KMS-11 (cell line): ENCODE measurements around the gene HGS.

Experiments used
- H2AFZ ChIP-seq: fragments of 200-600 bp; sonication (generic); 2 replicates; pipeline ENCODE4 v1.6.1; 2016; ENCODE audit warnings: antibody characterized with exemption, mixed run types, low read depth
- H3K27ac ChIP-seq: fragments of 200-600 bp; sonication (generic); 2 replicates; pipeline ENCODE4 v1.6.1; 2016; ENCODE audit warnings: mild to moderate bottlenecking, mixed run types
- H3K27me3 ChIP-seq: fragments of 200-600 bp; sonication (generic); 2 replicates; pipeline ENCODE4 v1.6.1; 2017; ENCODE audit warnings: mild to moderate bottlenecking, low read depth, mixed run types, moderate library complexity; ENCODE audit not compliant: insufficient read depth
- H3K36me3 ChIP-seq: fragments of 200-600 bp; sonication (generic); 2 replicates; pipeline ENCODE4 v1.6.1; 2017; ENCODE audit warnings: mild to moderate bottlenecking, mixed run types; ENCODE audit not compliant: insufficient read depth
- H3K4me1 ChIP-seq: fragments of 200-600 bp; sonication (generic); 2 replicates; pipeline ENCODE4 v1.6.1; 2016; ENCODE audit warnings: mild to moderate bottlenecking, low read depth, mixed run types; ENCODE audit not compliant: poor library complexity, severe bottlenecking
- H3K4me2 ChIP-seq: fragments of 200-600 bp; sonication (generic); 2 replicates; pipeline ENCODE4 v1.7.0; 2016; ENCODE audit warnings: mild to moderate bottlenecking, mixed run types
- H3K4me3 ChIP-seq: fragments of 200-600 bp; sonication (generic); IDR thresholded peaks from 2 replicates; pipeline ENCODE4 v1.6.1; 2017; ENCODE audit warnings: low read depth, low read length, mixed read lengths; ENCODE audit not compliant: insufficient read depth
- H3K79me2 ChIP-seq: fragments of 200-600 bp; sonication (generic); 2 replicates; pipeline ENCODE4 v1.6.1; 2016; ENCODE audit warnings: low read depth, mixed run types; ENCODE audit not compliant: insufficient read depth
- H3K9ac ChIP-seq: fragments of 200-600 bp; sonication (generic); 2 replicates; pipeline ENCODE4 v1.6.1; 2016; ENCODE audit warnings: mild to moderate bottlenecking, mixed run types
- H4K20me1 ChIP-seq: fragments of 200-600 bp; sonication (generic); 2 replicates; pipeline ENCODE4 v1.6.1; 2016; ENCODE audit warnings: mild to moderate bottlenecking, mixed run types; ENCODE audit not compliant: insufficient read depth
- CTCF ChIP-seq: fragments of 200-600 bp; sonication (generic); conservative IDR thresholded peaks from 2 replicates; pipeline ENCODE4 v1.6.1; 2017; ENCODE audit warnings: low read depth, mild to moderate bottlenecking, antibody characterized with exemption, low read length, moderate library complexity, mixed read lengths

Gene HGS

GRCh38 chr17:81659038-81659437 is 24.8 kb upstream of the HGS start:
- Histone ChIP-seq H3K4me1 (peaks cover 21% of the 10 kb centered on the region), H3K4me3 (no peak overlapping the region), H3K79me2 (no peaks in the 10 kb centered on the region), H3K36me3 (no peaks in the 10 kb centered on the region), H3K4me2 (no peak overlapping the region), H3K27ac (no peak overlapping the region), H2AFZ (no peak overlapping the region), H4K20me1 (no peaks in the 10 kb centered on the region), H3K27me3 (no peaks in the 10 kb centered on the region), H3K9ac (no peak overlapping the region)
- TF ChIP-seq CTCF, result no peak

- peaks cover 25% of the 10 kb centered on the region for H3K4me1 ChIP-seq
- H3K27ac ChIP-seq, result no peak overlapping the region
These were observed 23.4 kb upstream of the HGS start for GRCh38 chr17:81660441-81660840.

GRCh38 chr17:81662002-81662401 is 21.8 kb upstream of the HGS start:
- Histone ChIP-seq H3K27ac (no peak overlapping the region), H3K4me1 (peaks cover 15% of the 10 kb centered on the region), H3K79me2 (peaks cover 19% of the 10 kb centered on the region), H3K9ac (no peak overlapping the region), H3K4me2 (no peak overlapping the region), H3K4me3 (no peak overlapping the region), H4K20me1 (no peaks in the 10 kb centered on the region), H3K36me3 (no peaks in the 10 kb centered on the region), H3K27me3 (no peaks in the 10 kb centered on the region), H2AFZ (no peak overlapping the region)
- no peak for TF ChIP-seq CTCF

More at GRCh38 chr17:81660441-81660840, 23.4 kb upstream of the HGS start:
- no peak overlapping the region for H3K4me3 ChIP-seq
- no peak overlapping the region for H3K9ac ChIP-seq
- H3K79me2 ChIP-seq, result peaks cover 8% of the 10 kb centered on the region
- H2AFZ ChIP-seq, result no peak overlapping the region
- H3K27me3 ChIP-seq, result no peaks in the 10 kb centered on the region
- no peaks in the 10 kb centered on the region for H4K20me1 ChIP-seq
- no peak overlapping the region for H3K4me2 ChIP-seq
- no peaks in the 10 kb centered on the region for H3K36me3 ChIP-seq
- TF ChIP-seq CTCF, result no peak

- H4K20me1 ChIP-seq, result no peaks in the 10 kb centered on the region
- H3K4me2 ChIP-seq, result no peak overlapping the region
- no peak overlapping the region for H3K9ac ChIP-seq
- H3K4me3 ChIP-seq, result no peak overlapping the region
- no peak overlapping the region for H3K27ac ChIP-seq
- H2AFZ ChIP-seq, result no peak overlapping the region
- TF ChIP-seq CTCF, result no peak
- peaks cover 39% of the 10 kb centered on the region for H3K79me2 ChIP-seq
- H3K27me3 ChIP-seq, result no peaks in the 10 kb centered on the region
- peaks cover 24% of the 10 kb centered on the region for H3K4me1 ChIP-seq
- H3K36me3 ChIP-seq, result no peaks in the 10 kb centered on the region; the same call in 1 of the 2 replicates
These were observed 19.8 kb upstream of the HGS start for GRCh38 chr17:81664051-81664470.
